Right forelimb (tissue), 1 donor: ENCODE results near the gene NXPH4.

ENCODE experiments used
- DNase-seq: peaks from one replicate; pipeline ENCODE4 v3.0.0-alpha.2; 2018

NXPH4 gene

DNA sequence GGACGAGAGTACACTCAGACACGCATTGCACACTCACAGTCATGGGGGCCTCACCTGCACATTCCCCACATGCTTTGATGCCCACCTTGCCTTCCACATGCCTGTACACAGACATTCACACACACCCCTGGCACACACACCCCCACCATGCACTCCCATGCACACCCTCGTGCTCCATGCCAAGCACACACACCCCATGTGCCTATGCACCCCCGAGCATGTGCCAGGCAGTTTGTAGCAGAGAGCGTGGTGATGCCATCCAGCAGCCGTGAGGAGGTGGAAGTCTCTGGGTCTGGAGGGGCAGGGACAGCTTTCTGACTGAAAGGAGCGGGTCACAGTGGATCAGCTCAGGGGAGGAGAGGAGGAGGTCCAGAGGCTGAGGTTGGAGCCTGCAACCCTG, 10.7 kb upstream of the NXPH4 start:
- no peak for DNase-seq

DNA sequence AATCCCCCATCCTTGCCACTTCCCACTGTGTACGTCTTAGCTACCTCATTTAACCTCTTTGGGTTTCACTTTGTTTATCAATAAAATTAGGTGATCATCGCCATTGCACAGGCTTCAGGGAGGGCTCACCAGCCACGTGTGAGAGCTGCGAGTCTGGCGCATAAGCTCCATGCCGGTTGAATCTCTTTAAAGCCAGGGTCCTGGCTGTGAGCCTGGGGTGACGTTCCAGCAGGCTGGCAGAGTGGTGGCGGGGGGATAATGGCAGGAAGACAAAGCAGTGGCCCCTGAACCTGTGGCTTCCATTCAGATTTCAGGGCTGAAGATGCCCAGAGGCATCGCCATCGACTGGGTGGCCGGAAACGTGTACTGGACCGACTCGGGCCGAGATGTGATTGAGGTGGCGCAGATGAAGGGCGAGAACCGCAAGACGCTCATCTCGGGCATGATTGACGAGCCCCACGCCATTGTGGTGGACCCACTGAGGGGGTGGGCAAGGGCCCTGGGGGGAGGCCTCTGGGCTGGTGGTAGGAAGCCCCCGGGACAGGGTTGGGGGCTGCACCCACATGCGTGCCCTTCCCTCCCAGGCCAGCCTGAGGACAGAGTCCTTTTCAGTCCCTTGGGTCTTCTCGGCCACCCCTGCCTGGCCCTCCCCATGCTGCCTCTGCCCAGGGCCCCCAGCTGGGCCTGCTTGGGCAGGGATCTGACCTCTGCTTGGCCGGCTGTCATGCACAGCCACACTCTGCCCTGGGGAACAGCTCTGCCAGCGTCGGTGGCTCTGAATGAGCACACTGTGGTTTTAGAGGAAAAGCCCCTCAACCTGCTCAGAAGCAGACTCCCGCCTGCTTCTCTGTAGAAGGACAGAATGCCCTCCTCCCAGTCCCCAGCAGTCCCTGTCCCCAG, 8.6 kb upstream of the NXPH4 start:
- no peak for DNase-seq

DNA sequence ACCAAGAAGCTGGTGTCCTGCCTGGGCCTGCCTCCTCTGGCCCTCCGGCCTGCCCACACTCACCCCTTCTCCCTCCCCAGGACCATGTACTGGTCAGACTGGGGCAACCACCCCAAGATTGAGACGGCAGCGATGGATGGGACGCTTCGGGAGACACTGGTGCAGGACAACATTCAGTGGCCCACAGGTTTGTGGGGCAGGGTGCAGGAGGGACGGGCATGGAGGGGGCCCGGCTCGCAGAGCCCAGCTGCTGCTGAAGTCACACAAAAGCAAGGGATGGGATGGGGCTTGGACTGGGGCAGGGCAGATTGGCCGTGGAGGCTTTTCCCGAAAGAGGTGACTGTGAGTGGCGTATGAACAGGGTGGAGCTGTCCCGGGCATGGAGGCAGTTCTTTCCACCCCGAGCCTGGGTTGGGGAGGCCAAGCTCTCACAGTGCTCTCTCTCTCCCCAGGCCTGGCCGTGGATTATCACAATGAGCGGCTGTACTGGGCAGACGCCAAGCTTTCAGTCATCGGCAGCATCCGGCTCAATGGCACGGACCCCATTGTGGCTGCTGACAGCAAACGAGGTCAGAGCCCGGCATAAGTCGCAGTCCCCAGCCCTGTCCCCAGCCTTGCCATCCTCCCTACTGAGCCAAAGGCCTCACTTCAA, 7.8 kb upstream of the NXPH4 start:
- DNase-seq, result no peak

DNA sequence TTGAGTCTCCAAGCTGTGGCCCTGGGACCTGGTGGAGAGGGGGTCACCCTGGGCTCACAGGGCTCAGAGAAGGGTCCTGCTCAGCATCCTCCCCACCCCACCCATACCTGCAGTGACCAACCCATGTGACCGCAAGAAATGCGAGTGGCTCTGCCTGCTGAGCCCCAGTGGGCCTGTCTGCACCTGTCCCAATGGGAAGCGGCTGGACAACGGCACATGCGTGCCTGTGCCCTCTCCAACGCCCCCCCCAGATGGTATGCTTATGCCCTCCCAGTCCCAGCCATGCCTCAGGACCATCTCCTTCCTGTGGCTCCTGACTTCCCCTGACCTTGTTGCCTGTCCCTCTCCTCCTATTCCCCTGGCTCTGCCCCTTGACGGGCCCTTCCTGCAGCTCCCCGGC, 6.7 kb upstream of the NXPH4 start:
- DNase-seq, result no peak

DNA sequence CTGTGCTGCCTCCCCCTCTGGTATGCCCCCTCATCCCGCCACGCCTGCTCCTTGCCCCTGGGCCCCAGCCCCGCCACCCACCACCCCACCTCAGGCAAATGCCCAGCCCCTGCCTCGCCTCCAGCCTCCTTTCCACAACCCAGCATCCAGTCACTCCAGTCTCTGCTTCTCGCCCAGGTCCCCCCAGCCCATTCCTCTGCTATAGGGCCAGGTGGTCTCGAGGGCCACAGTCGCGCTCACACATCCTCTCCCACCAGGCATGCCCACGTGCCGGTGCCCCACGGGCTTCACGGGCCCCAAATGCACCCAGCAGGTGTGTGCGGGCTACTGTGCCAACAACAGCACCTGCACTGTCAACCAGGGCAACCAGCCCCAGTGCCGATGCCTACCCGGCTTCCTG, 6.1 kb upstream of the NXPH4 start:
- DNase-seq, result no peak

DNA sequence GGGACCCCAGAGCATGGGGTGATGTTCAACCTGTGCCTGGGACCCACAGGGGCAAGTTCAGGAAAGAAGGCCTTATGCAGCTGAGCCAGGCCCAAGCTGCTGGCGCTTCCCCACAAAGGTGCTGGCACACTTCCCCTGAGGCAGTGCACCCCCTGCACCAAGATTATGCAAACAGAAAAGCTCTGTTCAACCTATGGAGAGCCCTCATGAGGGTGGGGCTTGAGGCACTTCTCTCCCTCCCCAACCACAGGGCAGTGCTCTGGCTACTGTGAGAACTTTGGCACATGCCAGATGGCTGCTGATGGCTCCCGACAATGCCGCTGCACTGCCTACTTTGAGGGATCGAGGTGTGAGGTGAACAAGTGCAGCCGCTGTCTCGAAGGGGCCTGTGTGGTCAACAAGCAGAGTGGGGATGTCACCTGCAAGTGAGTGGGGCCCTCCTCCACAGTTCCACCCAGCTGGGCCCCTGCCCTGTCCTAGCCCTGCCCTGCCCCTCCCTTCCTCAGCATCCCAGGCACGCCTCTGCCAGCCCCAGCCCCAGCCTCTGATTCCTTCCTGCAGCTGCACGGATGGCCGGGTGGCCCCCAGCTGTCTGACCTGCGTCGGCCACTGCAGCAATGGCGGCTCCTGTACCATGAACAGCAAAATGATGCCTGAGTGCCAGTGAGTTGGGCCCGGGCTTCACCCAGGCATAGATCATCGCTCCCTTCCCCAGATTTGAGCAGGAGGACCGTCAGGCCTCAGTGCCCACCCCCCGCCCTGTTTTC, 5.5 kb upstream of the NXPH4 start:
- no peak for DNase-seq

DNA sequence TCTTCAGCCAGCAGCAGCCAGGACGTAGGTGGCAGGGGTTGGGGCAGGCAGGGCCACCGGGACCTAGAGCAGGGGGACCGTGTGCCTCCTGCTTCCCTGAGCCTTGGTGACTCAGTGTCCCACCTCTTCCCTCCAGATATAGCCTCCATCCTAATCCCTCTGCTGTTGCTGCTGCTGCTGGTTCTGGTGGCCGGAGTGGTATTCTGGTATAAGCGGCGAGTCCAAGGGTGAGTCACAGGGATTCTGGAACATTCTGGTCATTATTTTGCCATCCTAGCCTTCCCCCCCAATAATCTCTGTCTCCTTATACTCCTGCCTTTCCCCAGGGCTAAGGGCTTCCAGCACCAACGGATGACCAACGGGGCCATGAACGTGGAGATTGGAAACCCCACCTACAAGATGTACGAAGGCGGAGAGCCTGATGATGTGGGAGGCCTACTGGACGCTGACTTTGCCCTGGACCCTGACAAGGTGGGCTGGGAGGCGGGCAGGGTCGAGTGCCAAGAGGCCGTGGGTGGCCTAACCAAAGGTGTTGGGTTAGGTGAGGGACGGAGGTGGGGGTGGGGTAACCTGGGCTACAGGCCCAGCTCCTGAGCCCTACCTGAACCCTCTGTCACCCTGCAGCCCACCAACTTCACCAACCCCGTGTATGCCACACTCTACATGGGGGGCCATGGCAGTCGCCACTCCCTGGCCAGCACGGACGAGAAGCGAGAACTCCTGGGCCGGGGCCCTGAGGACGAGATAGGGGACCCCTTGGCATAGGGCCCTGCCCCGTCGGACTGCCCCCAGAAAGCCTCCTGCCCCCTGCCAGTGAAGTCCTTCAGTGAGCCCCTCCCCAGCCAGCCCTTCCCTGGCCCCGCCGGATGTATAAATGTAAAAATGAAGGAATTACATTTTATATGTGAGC, 4.5 kb upstream of the NXPH4 start:
- no peak for DNase-seq

DNA sequence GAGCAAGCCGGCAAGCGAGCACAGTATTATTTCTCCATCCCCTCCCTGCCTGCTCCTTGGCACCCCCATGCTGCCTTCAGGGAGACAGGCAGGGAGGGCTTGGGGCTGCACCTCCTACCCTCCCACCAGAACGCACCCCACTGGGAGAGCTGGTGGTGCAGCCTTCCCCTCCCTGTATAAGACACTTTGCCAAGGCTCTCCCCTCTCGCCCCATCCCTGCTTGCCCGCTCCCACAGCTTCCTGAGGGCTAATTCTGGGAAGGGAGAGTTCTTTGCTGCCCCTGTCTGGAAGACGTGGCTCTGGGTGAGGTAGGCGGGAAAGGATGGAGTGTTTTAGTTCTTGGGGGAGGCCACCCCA, 3.9 kb upstream of the NXPH4 start:
- no peak for DNase-seq

DNA sequence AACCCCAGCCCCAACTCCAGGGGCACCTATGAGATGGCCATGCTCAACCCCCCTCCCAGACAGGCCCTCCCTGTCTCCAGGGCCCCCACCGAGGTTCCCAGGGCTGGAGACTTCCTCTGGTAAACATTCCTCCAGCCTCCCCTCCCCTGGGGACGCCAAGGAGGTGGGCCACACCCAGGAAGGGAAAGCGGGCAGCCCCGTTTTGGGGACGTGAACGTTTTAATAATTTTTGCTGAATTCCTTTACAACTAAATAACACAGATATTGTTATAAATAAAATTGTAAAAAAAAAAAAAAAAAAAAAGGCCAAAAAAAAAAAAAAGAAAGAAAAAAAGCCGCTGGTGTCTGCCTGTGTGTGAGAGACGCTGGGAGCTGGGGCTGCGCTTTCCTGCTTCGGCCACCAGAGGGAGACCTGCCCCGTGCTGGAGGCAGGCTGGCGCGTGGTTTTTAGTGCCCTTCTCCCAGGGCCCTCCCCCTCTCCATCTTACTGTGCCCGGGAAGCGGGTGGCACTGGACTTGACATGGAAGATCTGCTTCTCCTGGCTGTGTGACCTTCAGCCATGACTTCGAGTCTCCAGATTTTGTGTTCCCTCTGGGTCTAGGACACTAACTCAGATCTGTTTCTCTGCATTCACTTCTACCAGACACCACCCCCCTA, 3.4 kb upstream of the NXPH4 start:
- peak; percentile 93 for DNase-seq

DNA sequence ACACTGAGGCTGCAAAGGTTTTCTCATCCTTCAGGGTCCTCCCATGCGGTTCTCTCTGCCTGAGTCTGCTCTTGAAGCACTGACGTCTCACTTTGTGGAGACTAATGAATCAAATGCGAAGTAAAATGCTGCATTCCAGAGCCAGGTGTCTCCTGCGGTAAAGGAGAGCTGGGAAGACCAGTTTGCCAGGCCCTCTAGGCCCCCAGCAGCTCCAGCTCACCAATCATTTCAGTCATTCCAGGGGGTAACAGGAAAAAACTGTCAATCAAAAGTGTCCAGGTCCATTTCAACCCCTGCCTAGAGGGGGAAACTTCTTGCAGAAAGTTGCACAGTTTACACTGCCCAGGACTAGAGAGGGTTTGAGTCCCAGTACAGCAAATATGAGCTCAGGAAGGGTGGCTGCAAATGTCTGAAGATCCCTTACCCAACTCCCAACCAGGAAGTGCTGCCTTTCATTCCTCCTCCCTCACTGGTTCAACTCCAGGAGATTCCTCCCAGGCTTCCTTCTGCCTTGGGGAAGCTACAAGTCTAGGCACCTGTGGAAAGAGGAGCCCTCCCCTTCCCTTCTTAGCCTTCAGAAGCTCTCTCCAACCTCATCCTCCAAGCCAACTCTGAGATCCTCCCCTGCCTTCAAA, 2.7 kb upstream of the NXPH4 start:
- DNase-seq, result no peak

DNA sequence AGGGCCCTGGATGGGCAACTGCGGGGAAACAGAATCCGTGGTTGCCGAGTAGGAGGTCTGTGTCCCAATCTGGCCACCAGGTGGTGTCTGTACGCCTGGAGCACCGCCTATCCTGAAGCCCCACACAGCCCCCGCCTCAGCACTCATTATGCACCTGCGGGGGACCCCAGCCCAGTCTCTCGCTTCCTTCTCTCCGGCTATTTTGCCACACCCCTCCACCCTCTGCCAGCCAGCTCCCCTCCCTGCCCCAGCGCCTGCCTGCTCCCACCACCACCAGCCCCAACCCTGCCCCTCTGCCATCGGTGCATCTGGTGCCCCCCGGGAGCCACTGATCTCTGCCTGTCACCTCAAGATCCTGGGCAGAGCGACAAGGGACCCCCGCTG, 2.2 kb upstream of the NXPH4 start:
- peak; percentile 77 for DNase-seq

DNA sequence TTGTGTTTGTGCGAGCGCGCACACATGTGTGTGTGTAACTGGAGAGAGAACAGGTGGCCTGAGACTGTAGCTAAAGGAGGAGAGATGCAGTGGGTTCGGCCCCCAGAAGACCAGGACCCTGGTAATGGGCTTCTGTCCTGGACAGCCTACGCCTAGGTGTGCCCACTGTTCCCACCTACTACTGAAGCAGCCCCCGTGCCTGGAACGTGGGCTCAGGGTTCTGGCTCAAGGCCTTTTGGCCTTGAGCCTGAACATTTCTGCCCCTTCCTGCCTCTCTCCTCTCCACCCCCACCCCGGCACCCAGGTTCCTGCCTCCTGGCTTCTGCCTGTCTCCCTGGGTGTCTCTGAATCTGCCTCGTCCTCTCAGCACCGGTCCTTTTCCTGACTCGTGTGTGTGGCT, 1.5 kb upstream of the NXPH4 start:
- no peak for DNase-seq

DNA sequence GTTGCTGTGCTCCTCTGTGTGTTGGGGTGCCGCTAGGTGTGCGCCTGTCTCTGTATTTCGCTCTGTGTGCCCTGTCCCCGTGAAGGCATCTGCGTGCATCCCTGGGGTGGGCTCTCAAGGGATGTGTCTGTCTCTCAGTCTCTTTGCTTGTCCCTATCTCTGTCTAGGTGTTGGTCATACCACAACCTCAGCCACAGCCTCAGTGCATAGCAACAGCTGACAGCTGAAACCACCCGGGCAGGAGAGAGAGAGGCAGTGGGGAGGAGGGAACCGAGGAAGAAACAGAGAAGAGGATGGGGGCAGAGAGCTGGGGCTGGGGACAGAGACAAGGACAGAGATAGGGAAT, 953 bp upstream of the NXPH4 start:
- DNase-seq, result no peak

DNA sequence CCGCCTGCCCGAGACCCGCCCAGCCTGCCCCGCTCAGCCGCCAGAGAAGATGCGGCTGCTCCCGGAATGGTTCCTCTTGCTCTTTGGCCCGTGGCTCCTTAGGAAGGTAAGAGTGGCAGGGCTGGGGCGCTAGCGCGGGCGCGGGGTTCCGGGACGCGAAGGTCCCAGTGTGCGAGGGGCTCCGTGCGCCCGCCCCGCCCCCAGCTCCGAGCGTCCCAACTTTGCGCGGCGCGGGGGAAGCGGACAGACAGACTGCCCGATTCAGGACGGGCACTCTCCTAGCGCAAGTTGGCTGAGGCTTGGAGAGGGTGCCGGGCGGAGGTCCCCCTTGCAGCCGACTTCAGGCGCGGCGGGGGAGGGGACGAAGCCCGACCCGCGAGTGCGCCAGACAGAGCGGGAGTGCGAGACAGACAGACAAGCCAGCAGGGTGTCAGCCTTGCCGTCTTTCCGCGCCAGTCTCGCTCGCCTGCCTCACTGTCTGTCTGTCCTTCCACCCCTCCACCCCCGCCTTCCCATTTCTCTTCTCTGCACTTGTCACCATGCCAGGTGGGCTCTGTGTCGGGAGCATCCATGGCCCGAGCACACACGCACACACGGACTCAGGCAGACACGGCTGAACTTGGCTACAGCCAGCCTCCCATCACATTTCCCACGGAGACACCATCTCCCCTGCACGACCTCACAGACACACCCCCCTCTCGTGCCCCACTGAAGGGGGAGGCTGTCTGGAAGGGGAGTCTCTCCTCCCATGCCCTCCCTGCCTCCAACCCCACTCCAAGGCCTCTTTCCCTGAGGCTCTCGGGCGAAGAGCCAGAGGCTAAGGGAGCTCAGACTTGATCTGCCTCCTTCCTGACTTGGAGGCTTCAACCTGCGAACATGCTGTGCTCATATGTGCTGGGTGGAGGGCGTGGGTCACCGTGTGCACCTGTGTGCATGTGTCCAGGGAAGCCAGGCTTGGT, 606 bp downstream of the NXPH4 start:
- peak; percentile 62 for DNase-seq

DNA sequence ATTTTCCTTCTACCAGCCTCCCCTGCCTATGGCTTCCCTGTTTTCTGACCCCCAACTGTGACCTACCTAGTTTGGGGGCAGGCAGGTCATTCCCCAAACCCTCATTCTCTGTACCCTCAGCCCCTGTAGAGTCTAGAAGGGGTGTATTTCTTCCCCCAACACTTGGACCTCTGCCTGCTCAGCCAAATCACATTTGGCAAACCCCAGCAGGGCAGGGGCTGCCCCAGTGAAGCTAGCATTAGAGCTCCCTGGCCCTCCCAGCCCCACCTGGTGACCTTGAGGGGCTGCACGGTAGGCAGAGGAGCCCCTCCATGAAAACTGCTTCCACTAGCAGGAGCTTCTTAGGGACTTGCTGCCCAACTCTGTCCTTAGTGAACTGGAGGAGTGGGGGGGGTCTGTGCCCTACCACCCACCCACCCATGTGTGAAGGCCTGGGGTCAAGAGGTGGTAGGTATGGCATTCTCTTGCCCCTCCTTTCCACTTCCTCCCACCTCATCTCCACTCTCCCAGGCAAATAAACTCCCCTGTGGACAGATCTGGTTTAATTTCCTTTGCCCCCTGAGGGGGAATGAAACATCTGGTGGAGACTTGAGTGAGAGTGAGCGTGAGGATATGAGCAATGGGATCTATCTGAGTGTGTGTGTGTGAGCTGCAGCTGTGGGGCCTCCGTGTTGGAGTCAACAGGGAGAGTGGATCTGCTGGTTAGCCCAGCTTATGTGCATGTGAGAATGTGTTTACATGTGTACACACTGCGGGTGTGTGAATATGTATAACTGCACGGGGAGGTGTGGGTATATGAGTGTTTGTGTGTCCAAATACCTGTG, 1.6 kb downstream of the NXPH4 start:
- DNase-seq, result no peak

DNA sequence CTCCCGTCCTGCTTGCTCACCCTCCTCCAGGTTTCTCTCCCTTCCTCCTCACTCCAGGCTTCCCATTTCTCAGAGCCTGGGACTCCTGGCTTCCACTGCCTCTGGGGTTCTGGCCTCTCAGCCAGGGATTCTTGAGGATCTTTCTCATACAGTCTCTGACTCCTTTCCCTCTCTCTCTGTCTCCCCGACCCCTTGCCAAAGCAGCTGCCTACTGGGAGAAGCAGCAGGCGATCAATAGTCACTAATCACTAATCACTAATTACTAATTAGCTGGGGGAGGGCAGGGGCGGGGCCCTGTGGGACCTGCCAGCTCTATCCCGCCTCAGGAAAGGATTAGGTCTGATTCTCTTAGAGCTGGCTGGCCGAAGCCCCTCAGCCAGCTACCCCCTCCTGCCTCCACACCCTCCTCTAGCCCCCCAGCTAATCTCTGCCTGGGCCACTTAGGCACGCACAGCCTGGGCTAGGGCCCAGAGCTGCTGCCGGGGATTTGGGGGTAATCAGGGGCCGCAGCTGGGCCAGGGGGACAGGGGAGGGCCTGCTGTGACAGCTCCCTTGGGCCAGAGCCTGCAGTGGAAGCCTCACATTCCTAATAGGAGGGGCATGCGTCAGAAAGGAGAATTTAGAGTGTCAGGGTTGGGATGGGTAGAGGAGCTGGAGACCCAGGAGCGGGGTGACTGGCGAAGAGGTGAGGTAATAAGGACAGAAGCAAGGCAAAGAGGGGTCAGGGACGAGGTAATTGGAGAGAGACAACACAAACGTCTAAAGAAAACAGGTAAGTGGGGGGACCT, 2.8 kb downstream of the NXPH4 start:
- DNase-seq, result no peak

DNA sequence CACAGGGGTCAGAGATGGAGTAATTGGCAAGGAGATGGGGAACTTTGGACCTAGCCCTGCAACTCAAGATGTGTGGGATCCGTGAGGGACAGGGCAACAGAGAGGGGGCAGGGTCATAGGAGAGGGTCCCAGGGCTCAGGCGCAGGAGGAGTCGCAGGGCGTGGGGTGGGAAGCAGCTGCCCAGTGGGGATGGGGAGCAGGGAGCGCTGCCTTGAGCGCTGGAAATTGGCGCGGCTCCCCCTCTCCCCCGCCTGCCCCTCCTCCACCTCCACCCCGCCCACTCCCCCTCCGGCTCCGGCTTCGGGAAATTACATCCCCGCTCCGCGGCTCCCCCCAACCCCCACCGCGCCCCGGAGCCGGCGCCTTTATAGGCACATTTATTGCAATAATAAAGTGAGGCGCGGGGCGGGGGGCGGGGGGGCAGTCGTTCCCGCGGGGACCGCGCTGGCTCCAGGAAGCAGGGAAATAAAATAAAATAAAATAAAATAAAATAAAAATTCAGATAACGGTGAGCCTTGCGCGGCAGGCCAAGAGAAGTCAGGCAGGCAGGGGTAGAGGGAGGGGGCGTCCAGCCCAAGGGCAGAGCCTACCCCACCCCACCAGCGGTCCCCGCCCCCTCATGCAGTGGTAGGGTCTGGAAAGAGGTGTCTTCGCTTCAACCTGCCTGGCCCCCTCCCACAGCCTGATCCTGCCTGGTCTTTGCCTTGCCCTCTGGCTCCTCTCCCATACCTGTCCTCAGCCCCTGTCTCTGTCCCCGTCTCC, 3.6 kb downstream of the NXPH4 start:
- no peak for DNase-seq

DNA sequence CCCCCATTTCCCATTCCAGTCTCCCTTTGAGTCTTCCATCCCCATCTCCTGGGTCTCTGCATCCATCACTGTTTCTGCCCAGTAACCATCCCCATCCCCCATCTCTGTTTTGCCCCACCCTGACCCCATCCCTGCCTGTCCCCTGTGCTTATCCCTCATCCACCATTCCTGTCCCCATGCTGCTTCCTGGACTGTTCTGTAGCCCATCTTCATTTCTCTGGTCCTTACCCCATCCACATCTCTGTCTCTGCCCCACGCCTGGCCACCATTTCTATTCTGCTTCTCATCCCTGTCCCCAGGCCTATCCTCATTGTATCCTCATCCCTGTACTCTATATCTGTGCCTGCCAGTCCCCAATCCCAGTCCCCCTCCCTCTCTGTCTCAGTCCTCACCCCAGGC, 4.2 kb downstream of the NXPH4 start:
- no peak for DNase-seq
